OCI-LY7 (cell line): ENCODE data around the gene NCEH1. TPM values are rescaled to one million over a fixed set of nuclear protein-coding genes. Genes with fewer than 3 reads are reported as not detected.

Experiments used
- BruUV-seq: library from RNA; stranded (reverse); fragments of 400-500 nt; replicated peaks from 2 replicates; lab custom pipeline; 2021; lab: Mats Ljungman, UMichigan
- CTCF ChIA-PET: fragments of 300-600 bp; sonication (Branson Sonifier 250); formaldehyde crosslinking; loops from one replicate; lab custom pipeline; 2022; ENCODE audit warnings: antibody characterized with exemption; ENCODE audit not compliant: unreplicated experiment; lab: Charles Lee
- POLR2A ChIA-PET: fragments of 300-600 bp; sonication (Branson Sonifier 250); formaldehyde crosslinking; loops from one replicate; lab custom pipeline; 2022; ENCODE audit warnings: antibody characterized with exemption; lab: Charles Lee
- DNase-seq: peaks from one replicate; pipeline ENCODE4 v3.0.0-alpha.2; 2015; ENCODE audit warnings: low spot score
- H2AFZ ChIP-seq: fragments of 200-600 bp; sonication (generic), shearing (Covaris generic); 2 replicates; pipeline ENCODE4 v1.6.1; 2014; ENCODE audit warnings: mild to moderate bottlenecking, antibody characterized with exemption, low read length, moderate library complexity
- H3K27ac ChIP-seq: fragments of 200-600 bp; sonication (generic); 2 replicates; pipeline ENCODE4 v1.5.1; 2014; ENCODE audit warnings: mixed run types, low read depth, mild to moderate bottlenecking, moderate library complexity, low read length, inconsistent platforms; ENCODE audit not compliant: poor library complexity, severe bottlenecking
- H3K36me3 ChIP-seq: fragments of 200-600 bp; sonication (generic); 2 replicates; pipeline ENCODE4 v1.6.1; 2014; ENCODE audit warnings: mild to moderate bottlenecking, antibody characterized with exemption, low read length, moderate library complexity, mixed read lengths; ENCODE audit not compliant: insufficient read depth
- H3K4me1 ChIP-seq: fragments of 200-600 bp; sonication (generic); 2 replicates; pipeline ENCODE4 v1.5.1; 2014; ENCODE audit warnings: mild to moderate bottlenecking, low read length; ENCODE audit not compliant: insufficient read depth, poor library complexity, severe bottlenecking
- H3K4me2 ChIP-seq: fragments of 200-600 bp; sonication (generic); 2 replicates; pipeline ENCODE4 v1.6.1; 2014; ENCODE audit warnings: mild to moderate bottlenecking, low read length
- H3K4me3 ChIP-seq: fragments of 200-600 bp; sonication (generic); 2 replicates; pipeline ENCODE4 v1.5.1; 2014; ENCODE audit warnings: mild to moderate bottlenecking, low read depth, low read length; ENCODE audit not compliant: poor library complexity, severe bottlenecking
- H3K79me2 ChIP-seq: fragments of 200-600 bp; sonication (generic); 2 replicates; pipeline ENCODE4 v1.6.1; 2016; ENCODE audit warnings: low read depth, mild to moderate bottlenecking, low read length, moderate library complexity, mixed read lengths; ENCODE audit not compliant: insufficient read depth
- H3K9me2 ChIP-seq: fragments of 200-600 bp; sonication (generic); 2 replicates; pipeline ENCODE4 v1.6.1; 2016; ENCODE audit warnings: mild to moderate bottlenecking, low read length, mixed read lengths; ENCODE audit not compliant: insufficient read depth
- H3K9me3 ChIP-seq: fragments of 200-600 bp; sonication (generic); 2 replicates; pipeline ENCODE4 v1.6.1; 2014; ENCODE audit warnings: mild to moderate bottlenecking, mixed run types, low read length, mixed read lengths
- H4K20me1 ChIP-seq: fragments of 200-600 bp; sonication (generic); 2 replicates; pipeline ENCODE4 v1.6.1; 2014; ENCODE audit warnings: mild to moderate bottlenecking, antibody characterized with exemption, low read length, moderate library complexity, mixed read lengths; ENCODE audit not compliant: insufficient read depth
- EZH2phosphoT487 ChIP-seq: fragments of 200-600 bp; sonication (generic); IDR thresholded peaks from 2 replicates; pipeline ENCODE4 v1.6.1; 2018; ENCODE audit warnings: low read depth, borderline replicate concordance, mild to moderate bottlenecking, mixed run types, antibody characterized with exemption, low read length, moderate library complexity, mixed read lengths
- intact Hi-C: fragments of 100-400 bp; cut with micrococcal nuclease; formaldehyde crosslinking; loops from one replicate; pipeline ENCODE4 v1.10.0; 2022; ENCODE audit not compliant: unreplicated experiment
- total RNA-seq, 2 experiments: library from RNA; depleted of rRNA in 1 of 2; stranded (reverse); fragments of >200 nt in 1 of 2; shearing (Covaris generic) in 1 of 2; gene quantifications; 2 replicates each; pipeline ENCODE4 v1.2.3, GENCODE V29; 2014 to 2022
- TF ChIP-seq, protein P1 (sequence below): fragments of 200-600 bp; sonication (generic); conservative IDR thresholded peaks from 2 replicates; pipeline ENCODE4 v1.5.1; 2014; ENCODE audit warnings: mild to moderate bottlenecking, antibody characterized with exemption, low read length, moderate library complexity, mixed read lengths

The NCEH1 gene
- total RNA-seq, 2 experiments from 2014 or later, result 2.7 to 8.2 TPM

DNA sequence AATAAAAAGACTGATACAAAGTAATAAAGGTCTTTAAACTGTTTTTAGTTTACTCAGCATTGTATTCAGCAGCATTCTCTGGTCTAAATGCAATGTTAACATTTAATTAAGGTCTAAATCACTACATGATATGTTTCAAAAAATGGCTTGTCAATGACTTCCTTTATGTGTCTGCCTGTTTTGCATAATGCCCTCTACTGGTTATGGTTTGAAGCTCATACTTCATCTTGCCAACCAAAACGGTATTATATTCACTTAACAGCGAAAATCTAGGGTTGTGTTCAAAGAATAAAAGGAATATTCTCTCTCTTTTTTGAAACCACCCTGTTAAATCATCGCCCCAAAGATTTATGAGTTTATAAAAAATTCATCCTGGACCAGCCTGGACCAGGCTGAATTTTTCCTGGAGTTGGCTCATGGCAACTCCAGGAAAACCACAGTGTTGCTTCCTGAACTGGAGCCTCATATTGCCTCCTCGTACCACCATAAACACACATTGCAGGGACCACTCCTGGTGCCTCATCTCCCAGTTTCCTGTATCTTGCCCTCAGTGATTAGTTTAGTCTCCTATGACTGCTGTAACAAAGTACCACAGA is 6.7 kb upstream of the NCEH1 start:
- TF ChIP-seq, protein P1, sequence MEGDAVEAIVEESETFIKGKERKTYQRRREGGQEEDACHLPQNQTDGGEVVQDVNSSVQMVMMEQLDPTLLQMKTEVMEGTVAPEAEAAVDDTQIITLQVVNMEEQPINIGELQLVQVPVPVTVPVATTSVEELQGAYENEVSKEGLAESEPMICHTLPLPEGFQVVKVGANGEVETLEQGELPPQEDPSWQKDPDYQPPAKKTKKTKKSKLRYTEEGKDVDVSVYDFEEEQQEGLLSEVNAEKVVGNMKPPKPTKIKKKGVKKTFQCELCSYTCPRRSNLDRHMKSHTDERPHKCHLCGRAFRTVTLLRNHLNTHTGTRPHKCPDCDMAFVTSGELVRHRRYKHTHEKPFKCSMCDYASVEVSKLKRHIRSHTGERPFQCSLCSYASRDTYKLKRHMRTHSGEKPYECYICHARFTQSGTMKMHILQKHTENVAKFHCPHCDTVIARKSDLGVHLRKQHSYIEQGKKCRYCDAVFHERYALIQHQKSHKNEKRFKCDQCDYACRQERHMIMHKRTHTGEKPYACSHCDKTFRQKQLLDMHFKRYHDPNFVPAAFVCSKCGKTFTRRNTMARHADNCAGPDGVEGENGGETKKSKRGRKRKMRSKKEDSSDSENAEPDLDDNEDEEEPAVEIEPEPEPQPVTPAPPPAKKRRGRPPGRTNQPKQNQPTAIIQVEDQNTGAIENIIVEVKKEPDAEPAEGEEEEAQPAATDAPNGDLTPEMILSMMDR, result peak; percentile 69
- TF ChIP-seq EZH2phosphoT487, result no peak
- Histone ChIP-seq H3K36me3 (no peaks in the 10 kb centered on the region), H4K20me1 (no peaks in the 10 kb centered on the region), H3K9me3 (no peaks in the 10 kb centered on the region), H2AFZ (peak overlapping the region; percentile 45; the same call in 1 of the 2 replicates), H3K4me2 (no peak overlapping the region), H3K79me2 (no peaks in the 10 kb centered on the region), H3K4me3 (no peak overlapping the region), H3K9me2 (no peaks in the 10 kb centered on the region), H3K4me1 (no peaks in the 10 kb centered on the region), H3K27ac (no peak overlapping the region)
- intact Hi-C loops, result no loop called here
- no TSS peak for BruUV-seq
- peak; percentile 16 for DNase-seq
- ChIA-PET POLR2A (no interaction called here), CTCF (no interaction called here)

DNA sequence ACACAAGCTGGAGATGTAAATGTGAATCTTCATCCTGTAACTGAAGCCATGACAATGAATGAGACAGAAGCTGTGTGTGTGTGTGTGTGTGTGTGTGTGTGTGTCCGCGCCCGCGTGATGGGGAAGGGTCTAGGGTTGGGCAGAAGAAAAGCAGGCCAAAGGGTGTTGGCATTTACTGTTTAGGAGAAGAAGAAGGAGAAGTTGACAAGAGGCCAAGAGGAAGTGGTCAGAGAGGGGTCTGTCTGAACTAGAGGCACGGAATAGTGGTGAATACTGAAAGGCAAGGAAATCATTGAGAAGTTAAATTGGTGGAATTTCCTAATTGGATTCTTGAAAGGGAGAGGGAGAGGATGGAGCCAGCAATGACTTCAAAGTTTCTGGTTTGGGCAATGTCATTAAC is 5.6 kb upstream of the NCEH1 start:
- H3K4me1 ChIP-seq, result peaks cover 7% of the 10 kb centered on the region
- H4K20me1 ChIP-seq, result no peaks in the 10 kb centered on the region
- no peak for TF ChIP-seq EZH2phosphoT487
- TF ChIP-seq, protein P1, result no peak
- BruUV-seq, result no TSS peak
- intact Hi-C loops, result no loop called here
- H3K79me2 ChIP-seq, result no peaks in the 10 kb centered on the region
- H3K9me2 ChIP-seq, result no peaks in the 10 kb centered on the region
- H3K9me3 ChIP-seq, result no peaks in the 10 kb centered on the region
- no peaks in the 10 kb centered on the region for H3K36me3 ChIP-seq
- DNase-seq, result no peak
- no peak overlapping the region for H2AFZ ChIP-seq
- no peak overlapping the region for H3K4me2 ChIP-seq
- no peak overlapping the region for H3K4me3 ChIP-seq
- H3K27ac ChIP-seq, result no peak overlapping the region
- POLR2A ChIA-PET, result interaction anchor here (0.6 kb wide), 1 partner anchor 24 kb away, joined by 3 read pairs; no protein-coding TSS in a partner anchor
- CTCF ChIA-PET, result no interaction called here

DNA sequence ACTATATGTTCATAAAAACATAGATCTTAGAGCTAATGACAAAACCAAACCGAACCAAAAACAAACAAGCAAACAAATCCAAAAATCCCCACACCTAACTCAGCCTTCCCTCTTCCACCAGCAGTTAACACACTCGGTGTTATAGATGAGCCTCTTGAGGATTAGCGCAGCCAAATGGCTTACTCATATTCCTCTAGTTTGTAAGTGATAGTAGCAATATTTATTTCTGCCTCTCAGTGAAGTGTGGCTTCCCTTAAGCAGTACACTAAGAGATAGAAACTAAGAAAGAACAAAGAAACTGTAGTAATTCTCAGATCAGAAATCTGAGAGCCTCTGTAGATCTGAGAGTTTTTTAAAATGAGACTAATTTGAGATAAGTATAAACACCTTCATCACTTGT is 2.4 kb upstream of the NCEH1 start:
- H3K4me3 ChIP-seq, result no peak overlapping the region
- no peaks in the 10 kb centered on the region for H4K20me1 ChIP-seq
- no peak overlapping the region for H3K27ac ChIP-seq
- no peaks in the 10 kb centered on the region for H3K79me2 ChIP-seq
- no peaks in the 10 kb centered on the region for H3K9me3 ChIP-seq
- POLR2A ChIA-PET, result interaction anchor here (0.5 to 1.6 kb wide), 3 partner anchors 21 to 87 kb away, joined by 4 read pairs; partner anchors contain the start of gene ECT2
- no peaks in the 10 kb centered on the region for H3K36me3 ChIP-seq
- H3K9me2 ChIP-seq, result no peaks in the 10 kb centered on the region
- CTCF ChIA-PET, result no interaction called here
- DNase-seq, result no peak
- no TSS peak for BruUV-seq
- peaks cover 20% of the 10 kb centered on the region for H3K4me1 ChIP-seq
- H3K4me2 ChIP-seq, result no peak overlapping the region
- no peak overlapping the region for H2AFZ ChIP-seq
- intact Hi-C loops, result no loop called here
- TF ChIP-seq EZH2phosphoT487, result no peak
- TF ChIP-seq, protein P1, result no peak
